Keratinocyte (primary cell): ENCODE data around the gene COQ8A. TPM values are rescaled to one million over a fixed set of nuclear protein-coding genes. Genes with fewer than 3 reads are reported as not detected.

ENCODE experiments used
- DNase-seq: peaks from one replicate; pipeline ENCODE4 v3.0.0-alpha.2; 2011; ENCODE audit warnings: low read depth, missing footprints, low spot score
- FAIRE-seq: peaks from 2 replicates; lab custom pipeline; 2011; peaks lifted over from hg19 to GRCh38; lab: Jason Lieb, UNC
- H2AFZ ChIP-seq: 2 replicates; pipeline ENCODE4 v1.6.0; 2012; ENCODE audit warnings: low read length, control low read depth, inconsistent platforms; ENCODE audit not compliant: control insufficient read depth
- H3K27ac ChIP-seq: 2 replicates; pipeline ENCODE4 v1.5.1; 2011; ENCODE audit warnings: low read length; ENCODE audit not compliant: control insufficient read depth, insufficient read depth
- H3K27me3 ChIP-seq: 3 replicates; pipeline ENCODE4 v1.6.0; 2011; ENCODE audit warnings: low read length; ENCODE audit not compliant: control insufficient read depth, insufficient read depth; ENCODE audit errors: extremely low read depth
- H3K36me3 ChIP-seq, 2 experiments: 2 replicates in 1 of 2; 3 replicates in 1 of 2; pipeline ENCODE4 v1.5.1; 2011; ENCODE audit warnings: low read length in 2 of 2, mild to moderate bottlenecking in 1 of 2; ENCODE audit not compliant: control insufficient read depth in 2 of 2, insufficient read depth in 2 of 2; ENCODE audit errors: extremely low read depth in 1 of 2
- H3K4me1 ChIP-seq: 3 replicates; pipeline ENCODE4 v1.5.1; 2011; ENCODE audit warnings: low read length; ENCODE audit not compliant: control insufficient read depth, insufficient read depth; ENCODE audit errors: extremely low read depth
- H3K4me2 ChIP-seq: 3 replicates; pipeline ENCODE4 v1.6.0; 2011; ENCODE audit warnings: low read depth, low read length; ENCODE audit not compliant: control insufficient read depth, insufficient read depth; ENCODE audit errors: extremely low read depth
- H3K4me3 ChIP-seq, 3 experiments: fragments of 200-600 bp in 1 of 3; sonication (generic) in 1 of 3; 2 replicates in 2 of 3; 3 replicates in 1 of 3; pipeline ENCODE4 v1.5.1; 2011 to 2016; ENCODE audit warnings: low read length in 3 of 3, mild to moderate bottlenecking in 3 of 3, control low read depth in 2 of 3, inconsistent platforms in 1 of 3, low read depth in 1 of 3, mixed read lengths in 1 of 3, mixed run types in 1 of 3, moderate library complexity in 1 of 3; ENCODE audit not compliant: control insufficient read depth in 2 of 3, insufficient read depth in 2 of 3; ENCODE audit errors: extremely low read depth in 1 of 3
- H3K79me2 ChIP-seq: 2 replicates; pipeline ENCODE4 v1.6.0; 2012; ENCODE audit warnings: low read length; ENCODE audit not compliant: control insufficient read depth, insufficient read depth
- H3K9ac ChIP-seq: 3 replicates; pipeline ENCODE4 v1.6.0; 2011; ENCODE audit warnings: low read length; ENCODE audit not compliant: control insufficient read depth, insufficient read depth; ENCODE audit errors: extremely low read depth
- H3K9me1 ChIP-seq: 3 replicates; pipeline ENCODE4 v1.6.0; 2011; ENCODE audit warnings: low read length; ENCODE audit not compliant: control insufficient read depth, insufficient read depth; ENCODE audit errors: extremely low read depth
- H3K9me3 ChIP-seq: 2 replicates; pipeline ENCODE4 v1.5.1; 2012; ENCODE audit warnings: low read depth, low read length; ENCODE audit not compliant: control insufficient read depth
- H4K20me1 ChIP-seq: 3 replicates; pipeline ENCODE4 v1.6.0; 2011; ENCODE audit warnings: low read length; ENCODE audit not compliant: control insufficient read depth, insufficient read depth; ENCODE audit errors: extremely low read depth
- CTCF ChIP-seq, 3 experiments: IDR thresholded peaks in 1 of 3; conservative IDR thresholded peaks in 1 of 3; optimal IDR thresholded peaks in 1 of 3; 2 replicates in 2 of 3; 3 replicates in 1 of 3; pipeline versions ENCODE3 to v1.5.1; 2011; ENCODE audit warnings: low read length in 3 of 3, mild to moderate bottlenecking in 3 of 3, moderate library complexity in 2 of 3, control low read depth in 1 of 3, inconsistent platforms in 1 of 3; ENCODE audit not compliant: insufficient read depth in 2 of 3; ENCODE audit errors: extremely low read depth in 1 of 3
- EZH2 ChIP-seq: IDR thresholded peaks from one replicate; pipeline ENCODE4 v1.6.1; 2012; ENCODE audit warnings: inconsistent platforms, mild to moderate bottlenecking, low read length, moderate library complexity
- dilution Hi-C: fragments of 300-500 bp; cut with MboI; formaldehyde crosslinking; loops from one replicate; pipeline ENCODE4 v1.7.0; 2020; ENCODE audit warnings: low sequenced_read_pairs; ENCODE audit not compliant: extremely low pct_ligation_motif_present
- polyA plus RNA-seq, 5 experiments: library from polyadenylated mRNA; depleted of rRNA in 3 of 5; stranded (reverse) in 3 of 5; stranded (forward) in 1 of 5; unstranded in 1 of 5; fragments of >200 nt; gene quantifications; 1 replicate in 1 of 5; 2 replicates in 3 of 5; 3 replicates in 1 of 5; pipeline versions ENCODE4 v1.2.1 to v1.2.3, GENCODE V29; 2011 to 2012; ENCODE audit warnings: missing spikeins in 2 of 5, low read depth in 1 of 5, low replicate concordance in 1 of 5

COQ8A gene
- polyA plus RNA-seq, 1 donor (not counting 4 experiments of a cell fraction or from before 2014, with no cell fraction given), result 3.8 TPM

GRCh38 chr1:226919587-226919986 is 20.5 kb upstream of the COQ8A start:
- Histone ChIP-seq H3K9me1 (no peaks in the 10 kb centered on the region), H3K9me3 (no peaks in the 10 kb centered on the region), H3K9ac (no peak overlapping the region), H2AFZ (no peak overlapping the region), H3K4me3 (no peak overlapping the region), H3K36me3 (no peaks in the 10 kb centered on the region), H3K4me1 (no peaks in the 10 kb centered on the region), H3K27ac (no peak overlapping the region), H3K4me2 (no peak overlapping the region), H4K20me1 (no peaks in the 10 kb centered on the region), H3K27me3 (no peaks in the 10 kb centered on the region), H3K79me2 (no peaks in the 10 kb centered on the region)
- dilution Hi-C loops, result no loop called here
- DNase-seq, result no peak
- FAIRE-seq, result no peak
- TF ChIP-seq CTCF (optimal IDR thresholded peaks at IDR 0.05 in 1 of 3, IDR thresholded peaks at IDR 0.05 in 1 of 3, conservative IDR thresholded peaks at IDR 0.05 in 1 of 3; ENCODE audit: extremely low read depth in 1 of 3, insufficient read depth in 2 of 3, low read length in 3 of 3), result no peak
- TF ChIP-seq EZH2, result no peak

GRCh38 chr1:226919995-226920394 is 20.1 kb upstream of the COQ8A start:
- TF ChIP-seq CTCF (optimal IDR thresholded peaks at IDR 0.05 in 1 of 3, IDR thresholded peaks at IDR 0.05 in 1 of 3, conservative IDR thresholded peaks at IDR 0.05 in 1 of 3; ENCODE audit: extremely low read depth in 1 of 3, insufficient read depth in 2 of 3, low read length in 3 of 3) (no peak), EZH2 (no peak)
- Histone ChIP-seq H3K9me3 (no peaks in the 10 kb centered on the region), H3K27ac (no peak overlapping the region), H4K20me1 (no peaks in the 10 kb centered on the region), H3K9me1 (no peaks in the 10 kb centered on the region), H3K27me3 (no peaks in the 10 kb centered on the region), H3K9ac (no peak overlapping the region), H3K4me3 (no peak overlapping the region), H3K79me2 (no peaks in the 10 kb centered on the region), H3K4me1 (no peaks in the 10 kb centered on the region), H2AFZ (no peak overlapping the region), H3K4me2 (no peak overlapping the region), H3K36me3 (no peaks in the 10 kb centered on the region)
- no peak for DNase-seq
- no peak for FAIRE-seq
- dilution Hi-C loops, result no loop called here
